Neural progenitor cell (in vitro differentiated cells): ENCODE measurements around the gene TRPC1.

ENCODE experiments used
- EZH2 ChIP-seq: fragments of 200-600 bp; sonication (generic); IDR thresholded peaks from 2 replicates; pipeline ENCODE4 v1.6.1; 2017; ENCODE audit warnings: antibody characterized with exemption, mild to moderate bottlenecking, moderate library complexity
- EZH2phosphoT487 ChIP-seq: fragments of 200-600 bp; sonication (generic); IDR thresholded peaks from 2 replicates; pipeline ENCODE4 v1.6.1; 2017; ENCODE audit warnings: antibody characterized with exemption
- TF ChIP-seq, protein P1 (sequence below): fragments of 200-600 bp; sonication (generic); IDR thresholded peaks from 2 replicates; pipeline ENCODE4 v1.5.1; 2017; ENCODE audit warnings: antibody characterized with exemption, mild to moderate bottlenecking

DNA sequence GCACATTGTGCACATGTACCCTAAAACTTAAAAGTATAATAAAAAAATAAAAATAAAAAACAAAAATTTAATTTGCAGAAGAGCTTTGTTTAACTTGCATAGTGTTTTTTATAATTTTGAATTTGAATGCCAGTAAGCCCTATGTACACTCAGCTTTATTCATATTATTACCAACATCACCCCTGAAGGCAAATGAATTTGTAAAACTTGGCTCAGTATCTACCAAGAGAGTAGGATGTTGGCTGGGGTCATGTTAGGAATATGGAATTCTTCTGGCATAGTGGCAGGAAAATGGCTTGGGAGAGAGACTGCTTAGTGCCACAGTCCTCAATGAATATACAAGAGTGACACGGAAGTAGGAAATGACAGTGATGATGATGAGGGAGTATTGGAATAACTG lies 30.7 kb downstream of the TRPC1 start:
- no peak for TF ChIP-seq EZH2
- TF ChIP-seq, protein P1, sequence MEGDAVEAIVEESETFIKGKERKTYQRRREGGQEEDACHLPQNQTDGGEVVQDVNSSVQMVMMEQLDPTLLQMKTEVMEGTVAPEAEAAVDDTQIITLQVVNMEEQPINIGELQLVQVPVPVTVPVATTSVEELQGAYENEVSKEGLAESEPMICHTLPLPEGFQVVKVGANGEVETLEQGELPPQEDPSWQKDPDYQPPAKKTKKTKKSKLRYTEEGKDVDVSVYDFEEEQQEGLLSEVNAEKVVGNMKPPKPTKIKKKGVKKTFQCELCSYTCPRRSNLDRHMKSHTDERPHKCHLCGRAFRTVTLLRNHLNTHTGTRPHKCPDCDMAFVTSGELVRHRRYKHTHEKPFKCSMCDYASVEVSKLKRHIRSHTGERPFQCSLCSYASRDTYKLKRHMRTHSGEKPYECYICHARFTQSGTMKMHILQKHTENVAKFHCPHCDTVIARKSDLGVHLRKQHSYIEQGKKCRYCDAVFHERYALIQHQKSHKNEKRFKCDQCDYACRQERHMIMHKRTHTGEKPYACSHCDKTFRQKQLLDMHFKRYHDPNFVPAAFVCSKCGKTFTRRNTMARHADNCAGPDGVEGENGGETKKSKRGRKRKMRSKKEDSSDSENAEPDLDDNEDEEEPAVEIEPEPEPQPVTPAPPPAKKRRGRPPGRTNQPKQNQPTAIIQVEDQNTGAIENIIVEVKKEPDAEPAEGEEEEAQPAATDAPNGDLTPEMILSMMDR: no peak
- no peak for TF ChIP-seq EZH2phosphoT487
